Stimulated activated naive B cell treated with anti-CD40 and anti-IgM and Interleukin-4, amounts not matched to agents 10 μg/mL and 1 μg/mL and 100 μg/mL, for 72 hours (primary cell): Measurements from ENCODE around the gene CAPN10.

Experiments used
- ATAC-seq, 2 donors: fragments of 150-1000 bp; cut with Tn5 transposase; replicated peaks; 2 replicates each; pipeline ENCODE4 v1.10.0; 2021; ENCODE audit warnings: moderate library complexity in 1 of 2
- DNase-seq: peaks from one replicate; pipeline ENCODE4 v3.0.0; 2021
- H3K27ac Mint-ChIP-seq: one replicate; pipeline ENCODE4 v1.8.0; 2022; ENCODE audit warnings: mild to moderate bottlenecking, mixed read lengths
- H3K27me3 Mint-ChIP-seq, 2 donors: one replicate each; pipeline ENCODE4 v1.8.0; 2022; ENCODE audit warnings: mixed read lengths in 2 of 2
- H3K36me3 Mint-ChIP-seq, 2 donors: one replicate each; pipeline ENCODE4 v1.8.0; 2022; ENCODE audit warnings: mixed read lengths in 2 of 2, mild to moderate bottlenecking in 1 of 2
- H3K4me1 Mint-ChIP-seq, 2 donors: one replicate each; pipeline ENCODE4 v1.8.0; 2022; ENCODE audit warnings: mixed read lengths in 2 of 2, mild to moderate bottlenecking in 1 of 2
- H3K4me3 Mint-ChIP-seq, 2 donors: one replicate each; pipeline ENCODE4 v1.8.0; 2022; ENCODE audit warnings: mild to moderate bottlenecking in 2 of 2, mixed read lengths in 2 of 2, moderate library complexity in 1 of 2
- H3K9me3 Mint-ChIP-seq, 2 donors: one replicate each; pipeline ENCODE4 v1.8.0; 2022; ENCODE audit warnings: mixed read lengths in 2 of 2, mild to moderate bottlenecking in 1 of 2

The CAPN10 gene

GRCh38 chr2:240619506-240620148, 33.1 kb downstream of the CAPN10 start:
- H3K27ac Mint-ChIP-seq = peak overlapping the region; percentile 93
- DNase-seq (no peak), ATAC-seq (no peak)

GRCh38 chr2:240620149-240620731, 33.7 kb downstream of the CAPN10 start:
- peaks cover 24 to 26% of the 10 kb centered on the region in 2 donors for H3K36me3 Mint-ChIP-seq
- peaks cover 37 to 42% of the 10 kb centered on the region in 2 donors for H3K4me1 Mint-ChIP-seq
- DNase-seq (no peak), ATAC-seq (no peak)
- no peak overlapping the region for H3K4me3 Mint-ChIP-seq
- H3K9me3 Mint-ChIP-seq = peaks cover 3 to 5% of the 10 kb centered on the region in 2 donors
- H3K27ac Mint-ChIP-seq = no peak overlapping the region
- peaks cover 0 to 31% of the 10 kb centered on the region in 2 donors for H3K27me3 Mint-ChIP-seq

More at GRCh38 chr2:240619506-240620148, 33.1 kb downstream of the CAPN10 start:
- peaks cover 24 to 26% of the 10 kb centered on the region in 2 donors for H3K36me3 Mint-ChIP-seq
- H3K4me1 Mint-ChIP-seq = peaks cover 32 to 36% of the 10 kb centered on the region in 2 donors
- peaks cover 0 to 25% of the 10 kb centered on the region in 2 donors for H3K27me3 Mint-ChIP-seq
- peaks cover 3 to 5% of the 10 kb centered on the region in 2 donors for H3K9me3 Mint-ChIP-seq
- H3K4me3 Mint-ChIP-seq = peak overlapping the region in 1 of 2 donors; percentile 13

GRCh38 chr2:240620859-240621258, 34.3 kb downstream of the CAPN10 start:
- DNase-seq (peak; percentile 29), ATAC-seq (no peak)
- peaks cover 0 to 35% of the 10 kb centered on the region in 2 donors for H3K27me3 Mint-ChIP-seq
- peak overlapping the region in 1 of 2 donors; percentile 16 for H3K4me3 Mint-ChIP-seq
- peaks cover 40 to 47% of the 10 kb centered on the region in 2 donors for H3K4me1 Mint-ChIP-seq
- peaks cover 26% of the 10 kb centered on the region in 2 donors for H3K36me3 Mint-ChIP-seq
- H3K9me3 Mint-ChIP-seq = peaks cover 3 to 5% of the 10 kb centered on the region in 2 donors
- peak overlapping the region; percentile 65 for H3K27ac Mint-ChIP-seq

- Mint-ChIP-seq H3K27ac (peak overlapping the region; percentile 82), H3K4me1 (peaks cover 46 to 56% of the 10 kb centered on the region in 2 donors), H3K36me3 (peaks cover 18 to 19% of the 10 kb centered on the region in 2 donors), H3K9me3 (no peaks in the 10 kb centered on the region), H3K27me3 (peaks cover 0 to 35% of the 10 kb centered on the region in 2 donors), H3K4me3 (no peak overlapping the region)
- ATAC-seq (no peak), DNase-seq (no peak)
Observed at GRCh38 chr2:240622060-240622411, 35.5 kb downstream of the CAPN10 start.

GRCh38 chr2:240622531-240623235, 36.1 kb downstream of the CAPN10 start:
- no peak overlapping the region for H3K4me3 Mint-ChIP-seq
- H3K27ac Mint-ChIP-seq = peak overlapping the region; percentile 82
- peaks cover 0 to 35% of the 10 kb centered on the region in 2 donors for H3K27me3 Mint-ChIP-seq
- H3K9me3 Mint-ChIP-seq = no peaks in the 10 kb centered on the region
- no peak for ATAC-seq
- H3K4me1 Mint-ChIP-seq = peaks cover 47 to 57% of the 10 kb centered on the region in 2 donors
- DNase-seq = no peak
- H3K36me3 Mint-ChIP-seq = peaks cover 18% of the 10 kb centered on the region in 2 donors

- Mint-ChIP-seq H3K4me3 (no peak overlapping the region), H3K4me1 (peaks cover 47 to 57% of the 10 kb centered on the region in 2 donors), H3K27me3 (peaks cover 0 to 35% of the 10 kb centered on the region in 2 donors), H3K27ac (no peak overlapping the region), H3K36me3 (peaks cover 11 to 17% of the 10 kb centered on the region in 2 donors), H3K9me3 (no peaks in the 10 kb centered on the region)
- ATAC-seq (no peak), DNase-seq (no peak)
Observed at GRCh38 chr2:240623531-240624010, 37.0 kb downstream of the CAPN10 start.

- ATAC-seq = peak in 1 of 2 donors; percentile 0
- no peaks in the 10 kb centered on the region for H3K9me3 Mint-ChIP-seq
Observed at GRCh38 chr2:240624011-240624949, 37.7 kb downstream of the CAPN10 start.

GRCh38 chr2:240624950-240625621, 38.6 kb downstream of the CAPN10 start, which contains the start of gene GPR35:
TSS of gene GPR35 (plus strand) at chr2:240625480. CDS start at chr2:240629953, 4,473 bp downstream.
- ATAC-seq (peak; percentile 64 to 73), DNase-seq (peak; percentile 83)
- Mint-ChIP-seq H3K27me3 (peaks cover 0 to 35% of the 10 kb centered on the region in 2 donors), H3K4me3 (peak within 1 kb of the TSS; percentile 82 to 83), H3K27ac (peak within 1 kb of the TSS; percentile 93), H3K9me3 (no peaks in the 10 kb centered on the region), H3K36me3 (peaks cover 0 to 10% of the 10 kb centered on the region in 2 donors), H3K4me1 (peaks cover 38 to 51% of the 10 kb centered on the region in 2 donors)

More at GRCh38 chr2:240624011-240624949, 37.7 kb downstream of the CAPN10 start:
- peaks cover 0 to 35% of the 10 kb centered on the region in 2 donors for H3K27me3 Mint-ChIP-seq
- no peak for DNase-seq
- H3K27ac Mint-ChIP-seq = peak overlapping the region; percentile 93
- peaks cover 4 to 10% of the 10 kb centered on the region in 2 donors for H3K36me3 Mint-ChIP-seq
- peaks cover 42 to 57% of the 10 kb centered on the region in 2 donors for H3K4me1 Mint-ChIP-seq
- no peak overlapping the region for H3K4me3 Mint-ChIP-seq

GRCh38 chr2:240626531-240627300, 40.2 kb downstream of the CAPN10 start:
- peaks cover 34 to 38% of the 10 kb centered on the region in 2 donors for H3K4me1 Mint-ChIP-seq
- H3K27me3 Mint-ChIP-seq = peaks cover 0 to 35% of the 10 kb centered on the region in 2 donors
- peaks cover 6 to 8% of the 10 kb centered on the region in 2 donors for H3K36me3 Mint-ChIP-seq
- peak; percentile 42 to 63 for ATAC-seq
- DNase-seq = peak; percentile 35
- peak overlapping the region; percentile 53 to 74 for H3K4me3 Mint-ChIP-seq
- H3K9me3 Mint-ChIP-seq = peaks cover 0 to 2% of the 10 kb centered on the region in 2 donors
- peak overlapping the region; percentile 51 for H3K27ac Mint-ChIP-seq

- peaks cover 0 to 23% of the 10 kb centered on the region in 2 donors for H3K27me3 Mint-ChIP-seq
- ATAC-seq (no peak), DNase-seq (no peak)
- peaks cover 7 to 14% of the 10 kb centered on the region in 2 donors for H3K36me3 Mint-ChIP-seq
- H3K9me3 Mint-ChIP-seq = peaks cover 5 to 7% of the 10 kb centered on the region in 2 donors
- H3K4me1 Mint-ChIP-seq = peaks cover 26 to 32% of the 10 kb centered on the region in 2 donors
- peak overlapping the region; percentile 6 for H3K27ac Mint-ChIP-seq
- no peak overlapping the region for H3K4me3 Mint-ChIP-seq
Observed at GRCh38 chr2:240627736-240628506, 41.4 kb downstream of the CAPN10 start.

- no peak for DNase-seq
- peaks cover 10 to 13% of the 10 kb centered on the region in 2 donors for H3K9me3 Mint-ChIP-seq
- ATAC-seq = no peak
- peaks cover 24 to 29% of the 10 kb centered on the region in 2 donors for H3K4me1 Mint-ChIP-seq
- peaks cover 10 to 16% of the 10 kb centered on the region in 2 donors for H3K36me3 Mint-ChIP-seq
- peaks cover 0 to 18% of the 10 kb centered on the region in 2 donors for H3K27me3 Mint-ChIP-seq
- no peak overlapping the region for H3K4me3 Mint-ChIP-seq
- H3K27ac Mint-ChIP-seq = no peak overlapping the region
Observed at GRCh38 chr2:240628507-240628807, 41.9 kb downstream of the CAPN10 start.
